ENCODE measurements around the gene HIBCH. TPM values are rescaled to one million over a fixed set of nuclear protein-coding genes. Genes with fewer than 3 reads are reported as not detected.
"Not testable (repeated sequence)": the region's sequence is repeated elsewhere in the genome, so short reads cannot be mapped to it uniquely, and the experiment has no call there.

HIBCH gene
- total RNA-seq, 4 donors from 2014 or later, result 15.6 to 19.9 (median 17.8) TPM

DNA sequence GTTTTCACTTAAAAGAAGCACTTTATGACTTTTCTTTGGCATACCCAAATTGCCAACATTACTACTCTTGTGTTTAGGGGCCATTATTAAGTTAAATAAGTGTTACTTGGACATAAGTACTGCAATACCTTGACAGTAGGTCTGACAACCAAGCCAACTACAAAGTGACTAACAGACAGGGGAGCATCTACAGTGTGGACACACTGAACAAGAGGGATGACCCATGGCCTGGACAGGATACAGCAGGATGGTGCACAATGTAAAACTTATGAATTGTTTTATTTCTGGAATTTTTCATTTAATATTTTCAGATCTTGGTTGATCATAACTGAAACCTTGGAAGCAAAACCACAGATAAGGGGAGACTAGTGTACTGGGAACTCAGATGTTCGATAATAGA lies 19.8 kb upstream of the HIBCH start:
- peaks cover 0 to 10% (median under 1%) of the 10 kb centered on the region in 4 donors for H3K4me1 ChIP-seq
- no peak overlapping the region for H3K27ac ChIP-seq
- no peak for TF ChIP-seq POLR2A (IDR thresholded peaks at IDR 0.05)
- TF ChIP-seq EP300 (IDR thresholded peaks at IDR 0.05), result no peak
- TF ChIP-seq, protein P1, sequence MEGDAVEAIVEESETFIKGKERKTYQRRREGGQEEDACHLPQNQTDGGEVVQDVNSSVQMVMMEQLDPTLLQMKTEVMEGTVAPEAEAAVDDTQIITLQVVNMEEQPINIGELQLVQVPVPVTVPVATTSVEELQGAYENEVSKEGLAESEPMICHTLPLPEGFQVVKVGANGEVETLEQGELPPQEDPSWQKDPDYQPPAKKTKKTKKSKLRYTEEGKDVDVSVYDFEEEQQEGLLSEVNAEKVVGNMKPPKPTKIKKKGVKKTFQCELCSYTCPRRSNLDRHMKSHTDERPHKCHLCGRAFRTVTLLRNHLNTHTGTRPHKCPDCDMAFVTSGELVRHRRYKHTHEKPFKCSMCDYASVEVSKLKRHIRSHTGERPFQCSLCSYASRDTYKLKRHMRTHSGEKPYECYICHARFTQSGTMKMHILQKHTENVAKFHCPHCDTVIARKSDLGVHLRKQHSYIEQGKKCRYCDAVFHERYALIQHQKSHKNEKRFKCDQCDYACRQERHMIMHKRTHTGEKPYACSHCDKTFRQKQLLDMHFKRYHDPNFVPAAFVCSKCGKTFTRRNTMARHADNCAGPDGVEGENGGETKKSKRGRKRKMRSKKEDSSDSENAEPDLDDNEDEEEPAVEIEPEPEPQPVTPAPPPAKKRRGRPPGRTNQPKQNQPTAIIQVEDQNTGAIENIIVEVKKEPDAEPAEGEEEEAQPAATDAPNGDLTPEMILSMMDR (IDR thresholded peaks at IDR 0.05), result no peak
- H3K9me3 ChIP-seq, result no peaks in the 10 kb centered on the region
- no peaks in the 10 kb centered on the region for H3K36me3 ChIP-seq
- no peaks in the 10 kb centered on the region for H3K27me3 ChIP-seq
- no peak overlapping the region for H3K4me3 ChIP-seq
- DNase-seq (ENCODE audit: low spot score in 2 of 2), result no peak
- 73 to 74% methylated on average over 1 of the region's 1 CpG for WGBS, 2 donors

DNA sequence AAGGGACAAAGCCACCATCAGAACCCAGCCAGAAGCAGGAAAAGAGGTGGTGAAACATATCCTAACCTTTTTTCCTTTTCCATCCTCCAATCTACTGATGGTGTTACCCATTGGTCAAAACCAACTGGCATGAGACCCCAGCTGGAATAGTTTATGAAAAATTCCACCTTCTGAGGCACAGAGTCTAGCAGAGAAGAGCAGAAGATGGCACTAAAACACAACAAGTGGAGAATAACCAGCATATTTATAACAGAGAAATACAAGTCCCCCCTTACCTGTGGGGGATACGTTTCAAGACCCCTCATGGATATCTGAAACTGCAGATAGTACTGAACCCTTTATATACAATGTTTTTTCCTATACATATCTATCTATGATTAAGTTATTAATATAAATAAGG lies 18.8 kb upstream of the HIBCH start:
- peaks cover 0 to 8% (median 0%) of the 10 kb centered on the region in 4 donors for H3K4me1 ChIP-seq
- no peak overlapping the region for H3K4me3 ChIP-seq
- H3K27ac ChIP-seq, result no peak overlapping the region
- 78 to 81% methylated on average over 1 of the region's 1 CpG for WGBS, 2 donors
- H3K9me3 ChIP-seq, result no peaks in the 10 kb centered on the region
- no peaks in the 10 kb centered on the region for H3K36me3 ChIP-seq
- TF ChIP-seq POLR2A (IDR thresholded peaks at IDR 0.05), result no peak
- TF ChIP-seq EP300 (IDR thresholded peaks at IDR 0.05), result no peak
- TF ChIP-seq, protein P1 (IDR thresholded peaks at IDR 0.05), result no peak
- no peak for DNase-seq (ENCODE audit: low spot score in 2 of 2)
- H3K27me3 ChIP-seq, result no peaks in the 10 kb centered on the region

DNA sequence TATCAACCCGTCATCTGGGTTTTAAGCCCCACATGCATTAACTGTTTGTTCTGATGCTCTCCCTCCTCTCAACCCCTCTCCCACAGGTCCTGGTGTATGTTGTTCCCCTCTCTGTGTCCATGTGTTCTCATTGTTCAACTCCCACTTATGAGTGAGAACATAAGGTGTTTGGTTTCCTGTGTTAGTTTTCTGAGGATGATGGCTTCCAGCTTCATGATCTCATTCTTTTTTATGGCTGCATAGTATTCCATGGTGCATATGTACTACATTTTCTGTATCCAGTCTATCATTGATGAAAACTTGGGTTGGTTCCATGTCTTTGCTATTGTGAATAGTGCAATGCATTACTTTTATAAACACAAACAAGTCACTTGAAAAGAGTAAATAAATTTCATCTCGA lies 16.8 kb upstream of the HIBCH start:
- TF ChIP-seq EP300 (IDR thresholded peaks at IDR 0.05) (no peak), POLR2A (IDR thresholded peaks at IDR 0.05) (no peak)
- TF ChIP-seq, protein P1 (IDR thresholded peaks at IDR 0.05), result no peak
- no peak overlapping the region for H3K4me3 ChIP-seq
- H3K9me3 ChIP-seq, result no peaks in the 10 kb centered on the region
- no peaks in the 10 kb centered on the region for H3K36me3 ChIP-seq
- DNase-seq (ENCODE audit: low spot score in 2 of 2), result no peak
- no peaks in the 10 kb centered on the region for H3K27me3 ChIP-seq
- WGBS, 2 donors, result 94 to 99% methylated on average over 2 of the region's 2 CpGs
- no peak overlapping the region for H3K27ac ChIP-seq
- no peaks in the 10 kb centered on the region for H3K4me1 ChIP-seq

DNA sequence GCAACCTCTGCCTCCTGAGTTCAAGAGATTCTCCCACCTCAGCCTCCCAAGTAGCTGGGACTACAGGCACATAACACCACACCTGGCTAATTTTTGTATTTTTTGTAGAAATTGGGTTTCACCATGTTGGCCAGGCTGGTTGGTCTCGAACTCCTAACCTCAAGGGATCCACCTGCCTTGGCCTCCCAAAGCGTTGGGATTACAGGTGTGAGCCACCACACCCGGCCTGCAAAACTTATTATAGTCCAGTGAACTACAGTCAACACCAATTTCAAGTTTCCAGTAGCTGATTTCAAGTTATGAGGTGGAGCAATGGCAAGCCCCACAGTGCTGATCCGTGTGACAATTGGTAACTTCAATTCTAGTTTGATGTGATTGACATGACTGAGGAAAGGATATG lies 16.0 kb upstream of the HIBCH start:
- DNase-seq (ENCODE audit: low spot score in 2 of 2); H3K27ac ChIP-seq; H3K9me3 ChIP-seq; H3K36me3 ChIP-seq; H3K27me3 ChIP-seq; H3K4me3 ChIP-seq; H3K4me1 ChIP-seq: not testable (repeated sequence)
- WGBS, 2 donors, result 92 to 95% methylated on average over 4 of the region's 4 CpGs

DNA sequence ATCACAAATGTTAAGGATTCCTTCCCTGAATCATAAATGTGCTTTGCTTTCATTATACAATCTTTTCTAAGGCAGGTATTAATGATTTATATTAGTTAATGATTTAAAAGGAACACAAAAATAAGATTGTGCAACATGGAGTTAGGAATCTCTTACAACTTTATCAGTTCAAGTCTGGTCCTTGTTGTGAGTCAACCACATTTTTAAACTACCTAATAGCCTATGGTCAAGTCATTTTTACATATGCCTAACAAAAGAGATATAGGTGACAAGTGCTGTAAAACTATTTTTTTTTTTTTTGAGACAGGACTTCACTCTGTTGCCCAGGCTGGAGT lies 15.6 kb upstream of the HIBCH start:
- no peak for TF ChIP-seq EP300 (IDR thresholded peaks at IDR 0.05)
- TF ChIP-seq, protein P1 (IDR thresholded peaks at IDR 0.05), result no peak
- no peak for TF ChIP-seq POLR2A (IDR thresholded peaks at IDR 0.05)

More for the DNA sequence above, 15.6 kb upstream of the HIBCH start:
- no peaks in the 10 kb centered on the region for H3K27me3 ChIP-seq
- H3K27ac ChIP-seq, result no peak overlapping the region
- no peak overlapping the region for H3K4me3 ChIP-seq
- no peak for DNase-seq (ENCODE audit: low spot score in 2 of 2)
- H3K36me3 ChIP-seq, result no peaks in the 10 kb centered on the region
- H3K4me1 ChIP-seq, result no peaks in the 10 kb centered on the region
- no peaks in the 10 kb centered on the region for H3K9me3 ChIP-seq

Measured in tibial nerve (tissue), 4 donors.